Mononuclear cell (primary cell): ENCODE data around the gene CDH13. TPM values are rescaled to one million over a fixed set of nuclear protein-coding genes. Genes with fewer than 3 reads are reported as not detected.

Experiments
- H3K27me3 ChIP-seq: 2 replicates; pipeline ENCODE4 v1.6.0; 2011; ENCODE audit warnings: low read length, control low read depth; ENCODE audit not compliant: insufficient read depth
- H3K4me1 ChIP-seq: 2 replicates; pipeline ENCODE4 v1.5.1; 2011; ENCODE audit warnings: mild to moderate bottlenecking, low read length, control low read depth; ENCODE audit not compliant: insufficient read depth
- H3K4me3 ChIP-seq: 2 replicates; pipeline ENCODE4 v1.5.1; 2011; ENCODE audit warnings: mild to moderate bottlenecking, low read length, moderate library complexity
- H3K9me3 ChIP-seq: 2 replicates; pipeline ENCODE4 v1.5.1; 2011; ENCODE audit warnings: low read depth, mild to moderate bottlenecking, control low read depth, low read length
- total RNA-seq: library from RNA; depleted of rRNA; stranded (reverse); fragments of >200 nt; gene quantifications from one replicate; pipeline ENCODE4 v1.2.3, GENCODE V29; 2012

Gene CDH13
- total RNA-seq, 1 donor = 0.10 TPM

GRCh38 chr16:82857693-82858365 is 231.1 kb downstream of the CDH13 start:
- no peaks in the 10 kb centered on the region for H3K9me3 ChIP-seq
- H3K27me3 ChIP-seq = no peaks in the 10 kb centered on the region
- H3K4me1 ChIP-seq = no peaks in the 10 kb centered on the region
- H3K4me3 ChIP-seq = no peak overlapping the region

- Histone ChIP-seq H3K27me3 (no peaks in the 10 kb centered on the region), H3K4me3 (no peak overlapping the region), H3K9me3 (no peaks in the 10 kb centered on the region), H3K4me1 (no peaks in the 10 kb centered on the region)
These were observed 232.9 kb downstream of the CDH13 start for GRCh38 chr16:82859662-82860061.

GRCh38 chr16:82860071-82860470 is 233.3 kb downstream of the CDH13 start:
- Histone ChIP-seq H3K4me1 (no peaks in the 10 kb centered on the region), H3K27me3 (no peaks in the 10 kb centered on the region), H3K4me3 (no peak overlapping the region), H3K9me3 (no peaks in the 10 kb centered on the region)

GRCh38 chr16:82862057-82862456 is 235.3 kb downstream of the CDH13 start:
- Histone ChIP-seq H3K27me3 (no peaks in the 10 kb centered on the region), H3K4me1 (no peaks in the 10 kb centered on the region), H3K4me3 (no peak overlapping the region), H3K9me3 (no peaks in the 10 kb centered on the region)

GRCh38 chr16:82864332-82865040 is 237.7 kb downstream of the CDH13 start:
- Histone ChIP-seq H3K27me3 (no peaks in the 10 kb centered on the region), H3K4me1 (no peaks in the 10 kb centered on the region), H3K4me3 (no peak overlapping the region), H3K9me3 (no peaks in the 10 kb centered on the region)

GRCh38 chr16:82865412-82865811 is 238.6 kb downstream of the CDH13 start:
- no peaks in the 10 kb centered on the region for H3K27me3 ChIP-seq
- no peak overlapping the region for H3K4me3 ChIP-seq
- H3K4me1 ChIP-seq = no peaks in the 10 kb centered on the region
- H3K9me3 ChIP-seq = no peaks in the 10 kb centered on the region

- H3K4me1 ChIP-seq = no peaks in the 10 kb centered on the region
- peaks cover 9% of the 10 kb centered on the region for H3K9me3 ChIP-seq
- H3K27me3 ChIP-seq = no peaks in the 10 kb centered on the region
- no peak overlapping the region for H3K4me3 ChIP-seq
These were observed 240.7 kb downstream of the CDH13 start for GRCh38 chr16:82867485-82867884.

- no peaks in the 10 kb centered on the region for H3K4me1 ChIP-seq
- no peaks in the 10 kb centered on the region for H3K27me3 ChIP-seq
- H3K9me3 ChIP-seq = peaks cover 9% of the 10 kb centered on the region
- H3K4me3 ChIP-seq = no peak overlapping the region
These were observed 247.5 kb downstream of the CDH13 start for GRCh38 chr16:82874271-82874670.

- H3K4me3 ChIP-seq = no peak overlapping the region
- H3K27me3 ChIP-seq = no peaks in the 10 kb centered on the region
- H3K9me3 ChIP-seq = peaks cover 9% of the 10 kb centered on the region
- H3K4me1 ChIP-seq = no peaks in the 10 kb centered on the region
These were observed 247.9 kb downstream of the CDH13 start for GRCh38 chr16:82874672-82875071.

- Histone ChIP-seq H3K9me3 (no peaks in the 10 kb centered on the region), H3K4me3 (no peak overlapping the region), H3K27me3 (no peaks in the 10 kb centered on the region), H3K4me1 (no peaks in the 10 kb centered on the region)
These were observed 250.2 kb downstream of the CDH13 start for GRCh38 chr16:82876951-82877350.

GRCh38 chr16:82878466-82878865 is 251.7 kb downstream of the CDH13 start:
- H3K9me3 ChIP-seq = no peaks in the 10 kb centered on the region
- no peaks in the 10 kb centered on the region for H3K4me1 ChIP-seq
- H3K27me3 ChIP-seq = no peaks in the 10 kb centered on the region
- H3K4me3 ChIP-seq = no peak overlapping the region

GRCh38 chr16:82880346-82880745 is 253.6 kb downstream of the CDH13 start:
- no peak overlapping the region for H3K4me3 ChIP-seq
- no peaks in the 10 kb centered on the region for H3K9me3 ChIP-seq
- H3K27me3 ChIP-seq = no peaks in the 10 kb centered on the region
- H3K4me1 ChIP-seq = no peaks in the 10 kb centered on the region

- no peak overlapping the region for H3K4me3 ChIP-seq
These were observed 254.7 kb downstream of the CDH13 start for GRCh38 chr16:82881516-82881915.

GRCh38 chr16:82882226-82882625 is 255.5 kb downstream of the CDH13 start:
- Histone ChIP-seq H3K4me1 (no peaks in the 10 kb centered on the region), H3K9me3 (no peaks in the 10 kb centered on the region), H3K4me3 (no peak overlapping the region), H3K27me3 (no peaks in the 10 kb centered on the region)

More at GRCh38 chr16:82881516-82881915, 254.7 kb downstream of the CDH13 start:
- Histone ChIP-seq H3K4me1 (no peaks in the 10 kb centered on the region), H3K27me3 (no peaks in the 10 kb centered on the region), H3K9me3 (no peaks in the 10 kb centered on the region)

GRCh38 chr16:82882982-82883835 is 256.4 kb downstream of the CDH13 start:
- no peaks in the 10 kb centered on the region for H3K27me3 ChIP-seq
- no peaks in the 10 kb centered on the region for H3K4me1 ChIP-seq
- H3K9me3 ChIP-seq = no peaks in the 10 kb centered on the region
- H3K4me3 ChIP-seq = no peak overlapping the region
